ENCODE measurements around the gene HPS6.

- TF ChIP-seq POLR2A (IDR thresholded peaks at IDR 0.05; ENCODE audit: low read length) (no peak), GATA1 (IDR thresholded peaks at IDR 0.05; ENCODE audit: low read depth, low read length) (no peak)
Observed at GRCh38 chr10:102085336-102085735, 20.2 kb downstream of the HPS6 start.

All from erythroblast (primary cell).